Skeletal muscle tissue (tissue), 4 donors: ENCODE measurements around the gene MROH2B. TPM values are rescaled to one million over a fixed set of nuclear protein-coding genes. Genes with fewer than 3 reads are reported as not detected.

ENCODE experiments used
- H3K27ac ChIP-seq: one replicate; pipeline ENCODE4 v1.7.0; 2013; ENCODE audit warnings: mild to moderate bottlenecking, low read depth, low read length, inconsistent platforms
- H3K27me3 ChIP-seq, 3 donors: one replicate each; pipeline ENCODE4 v1.7.0; 2013; ENCODE audit warnings: low read length in 3 of 3; ENCODE audit not compliant: control insufficient read depth in 3 of 3, insufficient read depth in 3 of 3
- H3K36me3 ChIP-seq, 3 donors: one replicate each; pipeline ENCODE4 v1.7.0; 2013; ENCODE audit warnings: low read length in 3 of 3; ENCODE audit not compliant: control insufficient read depth in 3 of 3, insufficient read depth in 3 of 3
- H3K4me1 ChIP-seq, 3 donors: one replicate each; pipeline ENCODE4 v1.7.0; 2013; ENCODE audit warnings: low read length in 3 of 3, mild to moderate bottlenecking in 3 of 3; ENCODE audit not compliant: control insufficient read depth in 3 of 3, insufficient read depth in 3 of 3
- H3K4me3 ChIP-seq, 3 donors: one replicate each; pipeline ENCODE4 v1.7.0; 2013; ENCODE audit warnings: low read length in 3 of 3
- H3K9ac ChIP-seq, 3 donors: one replicate each; pipeline ENCODE4 v1.7.0; 2013; ENCODE audit warnings: low read length in 3 of 3, mild to moderate bottlenecking in 3 of 3, moderate library complexity in 2 of 3, low read depth in 1 of 3
- H3K9me3 ChIP-seq, 3 donors: one replicate each; pipeline ENCODE4 v1.7.0; 2013; ENCODE audit warnings: low read length in 3 of 3; ENCODE audit not compliant: control insufficient read depth in 3 of 3
- total RNA-seq: library from RNA; depleted of rRNA; stranded (reverse); fragments of >200 nt; gene quantifications from one replicate; pipeline ENCODE4 v1.2.3, GENCODE V29; 2014
- donor health status: Osteomylitis.

Gene MROH2B
- total RNA-seq, 1 donor from 2014 or later = not detected

GRCh38 chr5:41093803-41094202 is 22.7 kb upstream of the MROH2B start:
- no peaks in the 10 kb centered on the region for H3K27me3 ChIP-seq
- H3K9ac ChIP-seq = no peak overlapping the region
- no peaks in the 10 kb centered on the region for H3K36me3 ChIP-seq
- no peak overlapping the region for H3K4me3 ChIP-seq
- peaks cover 0 to 2% (median 0%) of the 10 kb centered on the region in 3 donors for H3K9me3 ChIP-seq
- no peaks in the 10 kb centered on the region for H3K4me1 ChIP-seq
- no peak overlapping the region for H3K27ac ChIP-seq

DNA sequence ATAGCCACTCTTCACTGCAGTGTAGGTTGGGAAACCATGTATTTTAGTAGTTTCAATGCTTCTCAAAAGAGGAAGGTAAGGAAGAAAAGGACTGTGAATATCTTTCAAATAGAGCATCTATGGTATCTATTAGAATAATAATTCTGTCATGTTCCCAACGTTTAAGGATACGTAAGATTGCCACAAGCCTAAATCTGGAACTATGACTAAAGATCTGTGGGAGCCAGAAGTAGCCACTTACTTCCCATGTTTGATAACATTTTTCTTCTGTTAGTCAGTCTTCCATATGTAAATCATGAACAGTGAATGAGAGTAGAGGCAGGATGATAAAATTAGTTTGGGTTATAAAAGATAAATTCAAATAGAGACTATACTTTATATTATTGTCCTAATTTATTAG is 16.3 kb upstream of the MROH2B start:
- no peaks in the 10 kb centered on the region for H3K4me1 ChIP-seq
- H3K27me3 ChIP-seq = no peaks in the 10 kb centered on the region
- H3K9me3 ChIP-seq = no peaks in the 10 kb centered on the region
- H3K27ac ChIP-seq = no peak overlapping the region
- H3K4me3 ChIP-seq = no peak overlapping the region
- H3K9ac ChIP-seq = no peak overlapping the region
- no peaks in the 10 kb centered on the region for H3K36me3 ChIP-seq

GRCh38 chr5:41083306-41083705 is 12.2 kb upstream of the MROH2B start:
- Histone ChIP-seq H3K4me3 (no peak overlapping the region), H3K36me3 (no peaks in the 10 kb centered on the region), H3K9me3 (no peaks in the 10 kb centered on the region), H3K9ac (no peak overlapping the region), H3K4me1 (no peaks in the 10 kb centered on the region), H3K27ac (no peak overlapping the region), H3K27me3 (no peaks in the 10 kb centered on the region)

- Histone ChIP-seq H3K27me3 (no peaks in the 10 kb centered on the region), H3K36me3 (no peaks in the 10 kb centered on the region), H3K9ac (no peak overlapping the region), H3K27ac (no peak overlapping the region), H3K9me3 (no peaks in the 10 kb centered on the region), H3K4me1 (no peaks in the 10 kb centered on the region), H3K4me3 (no peak overlapping the region)
These were observed 833 bp upstream of the MROH2B start for GRCh38 chr5:41071975-41072374.

GRCh38 chr5:41067714-41068568 is 3.2 kb downstream of the MROH2B start:
- Histone ChIP-seq H3K27ac (no peak overlapping the region), H3K27me3 (no peaks in the 10 kb centered on the region), H3K9ac (no peak overlapping the region), H3K36me3 (no peaks in the 10 kb centered on the region), H3K4me1 (no peaks in the 10 kb centered on the region), H3K9me3 (no peaks in the 10 kb centered on the region), H3K4me3 (no peak overlapping the region)

DNA sequence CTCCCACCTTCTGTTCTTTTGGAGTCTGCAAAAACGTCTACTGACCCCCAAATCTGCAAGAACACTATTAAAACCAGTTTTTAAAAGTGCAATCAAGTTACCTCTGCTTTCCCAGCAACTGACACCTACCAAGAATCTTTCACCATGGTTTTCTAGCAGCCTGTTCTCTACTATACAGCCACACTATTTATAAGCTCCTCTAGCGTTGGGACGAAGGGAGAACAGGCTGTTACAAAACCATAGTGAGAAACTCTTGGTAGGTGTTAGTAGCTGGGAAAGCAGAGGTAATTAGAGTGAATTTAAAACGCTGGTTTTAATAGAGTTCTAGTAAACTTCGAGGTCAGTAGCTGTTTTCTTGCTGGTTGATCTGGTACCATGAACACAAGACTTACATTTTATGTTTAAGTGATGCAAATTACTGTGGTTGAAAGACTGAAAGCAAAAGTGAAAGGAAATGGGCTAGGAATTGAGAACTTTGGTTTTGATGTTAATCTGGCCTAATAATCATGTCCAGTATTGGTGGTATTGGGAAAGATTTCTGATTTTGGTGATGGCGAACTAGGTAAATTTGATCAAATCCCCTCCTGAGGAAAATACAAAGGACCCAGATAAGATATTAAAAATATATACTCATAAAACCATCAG is 5.3 kb downstream of the MROH2B start:
- Histone ChIP-seq H3K4me3 (no peak overlapping the region), H3K9me3 (no peaks in the 10 kb centered on the region), H3K4me1 (no peaks in the 10 kb centered on the region), H3K9ac (no peak overlapping the region), H3K27me3 (no peaks in the 10 kb centered on the region), H3K36me3 (no peaks in the 10 kb centered on the region), H3K27ac (no peak overlapping the region)

DNA sequence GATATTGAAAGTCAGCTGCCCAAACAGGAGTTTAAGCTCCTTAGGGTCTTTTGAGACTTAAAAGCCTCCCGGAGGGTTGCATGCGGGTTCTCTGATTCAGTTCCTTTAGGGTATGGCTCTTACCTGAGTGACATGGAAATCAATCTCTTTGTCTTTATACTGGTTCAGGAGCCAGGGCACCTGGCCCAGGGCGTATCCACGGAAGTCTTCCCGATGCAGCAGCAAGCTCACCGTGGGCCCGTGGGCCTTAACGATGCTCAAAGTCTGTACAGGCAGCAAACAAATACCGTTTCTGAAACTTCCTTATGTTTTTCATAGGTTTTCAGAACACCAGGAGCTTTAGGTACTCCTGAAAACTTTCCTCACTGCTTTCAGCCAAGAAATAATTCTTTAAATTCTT is 13.2 kb downstream of the MROH2B start:
- no peak overlapping the region for H3K27ac ChIP-seq
- no peaks in the 10 kb centered on the region for H3K36me3 ChIP-seq
- H3K4me1 ChIP-seq = no peaks in the 10 kb centered on the region
- no peak overlapping the region for H3K9ac ChIP-seq
- H3K27me3 ChIP-seq = no peaks in the 10 kb centered on the region
- H3K4me3 ChIP-seq = no peak overlapping the region
- H3K9me3 ChIP-seq = no peaks in the 10 kb centered on the region

DNA sequence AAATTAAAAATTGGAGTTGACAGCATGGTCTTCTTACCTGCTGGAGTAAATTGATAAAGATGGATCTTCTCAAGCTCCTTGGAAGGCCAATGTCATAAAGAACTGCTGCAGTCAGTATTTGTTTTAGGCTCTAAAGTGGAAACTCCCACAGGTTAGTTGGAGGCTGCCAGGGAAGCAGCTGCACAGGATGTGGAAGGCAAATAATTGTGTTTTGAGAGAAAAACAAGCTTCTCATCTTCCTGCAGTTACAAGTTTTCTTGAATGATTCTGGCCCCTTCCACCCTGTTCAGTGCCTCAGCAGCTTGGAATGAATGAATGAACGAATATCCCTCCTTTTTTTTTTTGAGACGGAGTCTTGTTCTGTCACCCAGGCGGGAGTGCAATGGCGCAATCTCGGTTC is 13.9 kb downstream of the MROH2B start:
- Histone ChIP-seq H3K27me3 (no peaks in the 10 kb centered on the region), H3K4me1 (no peaks in the 10 kb centered on the region), H3K9ac (no peak overlapping the region), H3K9me3 (no peaks in the 10 kb centered on the region), H3K27ac (no peak overlapping the region), H3K36me3 (no peaks in the 10 kb centered on the region), H3K4me3 (no peak overlapping the region)

- Histone ChIP-seq H3K9ac (no peak overlapping the region), H3K27me3 (no peaks in the 10 kb centered on the region), H3K27ac (no peak overlapping the region), H3K36me3 (no peaks in the 10 kb centered on the region), H3K4me1 (no peaks in the 10 kb centered on the region), H3K9me3 (no peaks in the 10 kb centered on the region), H3K4me3 (no peak overlapping the region)
These were observed 22.2 kb downstream of the MROH2B start for GRCh38 chr5:41048986-41049385.

- H3K27me3 ChIP-seq = no peaks in the 10 kb centered on the region
- no peaks in the 10 kb centered on the region for H3K36me3 ChIP-seq
- no peak overlapping the region for H3K27ac ChIP-seq
- no peaks in the 10 kb centered on the region for H3K4me1 ChIP-seq
- no peak overlapping the region for H3K9ac ChIP-seq
- H3K9me3 ChIP-seq = no peaks in the 10 kb centered on the region
- no peak overlapping the region for H3K4me3 ChIP-seq
These were observed 27.9 kb downstream of the MROH2B start for GRCh38 chr5:41043109-41043747.
